Thyroid gland (tissue), 4 donors: ENCODE results near the gene DCDC2. TPM values are rescaled to one million over a fixed set of nuclear protein-coding genes. Genes with fewer than 3 reads are reported as not detected.
"Not testable (repeated sequence)": the region's sequence is repeated elsewhere in the genome, so short reads cannot be mapped to it uniquely, and the experiment has no call there.

ENCODE experiments used
- DNase-seq, 2 donors: peaks; one replicate each; pipeline ENCODE4 v3.0.0-alpha.2; 2019
- H3K27ac ChIP-seq, 3 donors: fragments of 200-600 bp; sonication (generic); 1 replicate in 2 of 3; 2 replicates in 1 of 3; pipeline ENCODE4 v1.5.1; 2016 to 2019; ENCODE audit warnings: mild to moderate bottlenecking in 1 of 3, moderate library complexity in 1 of 3
- H3K27me3 ChIP-seq: fragments of 200-600 bp; sonication (generic); one replicate; pipeline ENCODE4 v1.5.1; 2019
- H3K36me3 ChIP-seq, 2 donors: fragments of 200-600 bp; sonication (generic); one replicate each; pipeline ENCODE4 v1.5.1; 2016 to 2019
- H3K4me1 ChIP-seq, 2 donors: fragments of 200-600 bp; sonication (generic); one replicate each; pipeline ENCODE4 v1.5.1; 2017 to 2019
- H3K4me3 ChIP-seq, 3 donors: fragments of 200-600 bp; sonication (generic); replicated peaks in 1 of 3; 1 replicate in 2 of 3; 2 replicates in 1 of 3; pipeline ENCODE4 v1.5.1; 2016; ENCODE audit warnings: mild to moderate bottlenecking in 1 of 3
- H3K9me3 ChIP-seq: fragments of 200-600 bp; sonication (generic); one replicate; pipeline ENCODE4 v1.5.1; 2017
- CTCF ChIP-seq, 6 experiments: fragments of 200-600 bp in 3 of 6; fragments of 450-650 bp in 3 of 6; sonication (generic) in 3 of 6; IDR thresholded peaks; one replicate each; pipeline ENCODE4 v1.5.1; 2016 to 2019; ENCODE audit warnings: antibody characterized with exemption in 6 of 6, mild to moderate bottlenecking in 2 of 6, inconsistent platforms in 1 of 6, moderate library complexity in 1 of 6
- POLR2A ChIP-seq, 2 donors: fragments of 450-650 bp; IDR thresholded peaks; one replicate each; pipeline ENCODE4 v1.6.1; 2017; ENCODE audit warnings: antibody characterized with exemption in 2 of 2, mild to moderate bottlenecking in 2 of 2, moderate library complexity in 1 of 2
- WGBS, 2 donors: methylation state at CpG; one replicate each; pipeline ENCODE4 v1.1.5; 2017; 5-methylcytosine and 5-hydroxymethylcytosine counted together
- intact Hi-C: fragments of 100-400 bp; cut with DNase I; formaldehyde crosslinking; loops from one replicate; pipeline ENCODE4 v1.15.1; 2023
- total RNA-seq, 4 donors: library from RNA; depleted of rRNA; stranded (reverse); fragments of >200 nt; gene quantifications; one replicate each; pipeline ENCODE4 v1.2.3, GENCODE V29; 2016

DCDC2 gene
- total RNA-seq, 4 donors from 2014 or later: 8.7 to 14.8 (median 12.3) TPM

- WGBS, 2 donors: 96% methylated on average over 1 of the region's 1 CpG
- H3K9me3 ChIP-seq: no peaks in the 10 kb centered on the region
- no peaks in the 10 kb centered on the region for H3K27me3 ChIP-seq
- TF ChIP-seq CTCF (IDR thresholded peaks at IDR 0.05) (no peak), POLR2A (IDR thresholded peaks at IDR 0.05) (no peak)
- peaks cover 21 to 27% of the 10 kb centered on the region in 2 donors for H3K4me1 ChIP-seq
- no peaks in the 10 kb centered on the region for H3K36me3 ChIP-seq
- DNase-seq: no peak
- no peak overlapping the region for H3K27ac ChIP-seq
- intact Hi-C loops: loop anchor here (10.0 kb wide), 1 partner anchor 67 kb away; no protein-coding TSS in a partner anchor
- no peak overlapping the region for H3K4me3 ChIP-seq
Observed at GRCh38 chr6:24272148-24272547, 85.7 kb downstream of the DCDC2 start.

GRCh38 chr6:24270011-24270410, 87.8 kb downstream of the DCDC2 start:
- Histone ChIP-seq H3K4me1 (peaks cover 21 to 27% of the 10 kb centered on the region in 2 donors), H3K36me3 (no peaks in the 10 kb centered on the region), H3K27me3 (no peaks in the 10 kb centered on the region), H3K4me3 (no peak overlapping the region), H3K9me3 (no peaks in the 10 kb centered on the region), H3K27ac (no peak overlapping the region)
- peak in 1 of 2 donors; percentile 9 for DNase-seq
- intact Hi-C loops: loop anchor here (10.0 kb wide), 1 partner anchor 65 kb away; no protein-coding TSS in a partner anchor
- TF ChIP-seq POLR2A (IDR thresholded peaks at IDR 0.05) (no peak), CTCF (IDR thresholded peaks at IDR 0.05) (no peak)
- 16 to 20% methylated on average over 1 of the region's 1 CpG for WGBS, 2 donors

GRCh38 chr6:24258214-24258613, 99.6 kb downstream of the DCDC2 start:
- H3K27ac ChIP-seq, H3K36me3 ChIP-seq, H3K27me3 ChIP-seq, intact Hi-C loops, H3K9me3 ChIP-seq, DNase-seq, H3K4me3 ChIP-seq: not testable (repeated sequence)
- peaks cover 14 to 15% of the 10 kb centered on the region in 2 donors for H3K4me1 ChIP-seq
- 85 to 91% methylated on average over 4 to 6 of the region's 6 CpGs for WGBS, 2 donors

GRCh38 chr6:24257282-24257681, 100.6 kb downstream of the DCDC2 start:
- intact Hi-C loops: no loop called here
- H3K27ac ChIP-seq: peak overlapping the region in 1 of 3 donors; percentile 65
- H3K4me3 ChIP-seq: no peak overlapping the region
- peak in 4 of 6 experiments; percentile 39 to 52 (median 46) for TF ChIP-seq CTCF (IDR thresholded peaks at IDR 0.05)
- no peak for TF ChIP-seq POLR2A (IDR thresholded peaks at IDR 0.05)
- H3K4me1 ChIP-seq: peaks cover 14 to 15% of the 10 kb centered on the region in 2 donors
- 66 to 70% methylated on average over 4 of the region's 4 CpGs for WGBS, 2 donors
- peak; percentile 28 to 41 for DNase-seq
- no peaks in the 10 kb centered on the region for H3K9me3 ChIP-seq
- H3K36me3 ChIP-seq: no peaks in the 10 kb centered on the region
- H3K27me3 ChIP-seq: no peaks in the 10 kb centered on the region

GRCh38 chr6:24255676-24256075, 102.2 kb downstream of the DCDC2 start:
- Histone ChIP-seq H3K4me3 (no peak overlapping the region), H3K27ac (no peak overlapping the region), H3K27me3 (no peaks in the 10 kb centered on the region), H3K4me1 (peaks cover 14 to 15% of the 10 kb centered on the region in 2 donors), H3K9me3 (no peaks in the 10 kb centered on the region), H3K36me3 (no peaks in the 10 kb centered on the region)
- intact Hi-C loops: no loop called here
- no peak for DNase-seq
- 67 to 81% methylated on average over 1 of the region's 1 CpG for WGBS, 2 donors
- no peak for TF ChIP-seq POLR2A (IDR thresholded peaks at IDR 0.05)
- no peak for TF ChIP-seq CTCF (IDR thresholded peaks at IDR 0.05)

GRCh38 chr6:24253360-24253759, 104.5 kb downstream of the DCDC2 start:
- Histone ChIP-seq H3K27me3 (no peaks in the 10 kb centered on the region), H3K9me3 (no peaks in the 10 kb centered on the region), H3K36me3 (no peaks in the 10 kb centered on the region), H3K27ac (no peak overlapping the region), H3K4me3 (no peak overlapping the region), H3K4me1 (peaks cover 14 to 15% of the 10 kb centered on the region in 2 donors)
- DNase-seq: no peak
- TF ChIP-seq POLR2A (IDR thresholded peaks at IDR 0.05) (no peak), CTCF (IDR thresholded peaks at IDR 0.05) (no peak)
- intact Hi-C loops: no loop called here
